Naive B cell (primary cell): ENCODE measurements around the gene EXOC4. TPM values are rescaled to one million over a fixed set of nuclear protein-coding genes. Genes with fewer than 3 reads are reported as not detected.
A peak's percentile ranks its signal among the peaks of the same experiment; 100 is the strongest.

Source experiments
- ATAC-seq, 2 donors: fragments of 150-1000 bp; cut with Tn5 transposase; 2 replicates each; pipeline ENCODE4 v1.10.0; 2021; ENCODE audit warnings: low read depth in 2 of 2, mild to moderate bottlenecking in 2 of 2, moderate library complexity in 2 of 2
- DNase-seq: peaks from one replicate; pipeline ENCODE4 v3.0.0; 2022
- H3K27ac Mint-ChIP-seq, 6 donors: one replicate each; pipeline ENCODE4 v1.8.0; 2020 to 2022; ENCODE audit warnings: mild to moderate bottlenecking in 6 of 6, mixed read lengths in 6 of 6, moderate library complexity in 5 of 6, inconsistent platforms in 2 of 6
- H3K27me3 Mint-ChIP-seq, 3 donors: one replicate each; pipeline ENCODE4 v1.8.0; 2021 to 2022; ENCODE audit warnings: mixed read lengths in 3 of 3, mild to moderate bottlenecking in 1 of 3
- H3K36me3 Mint-ChIP-seq, 2 donors: one replicate each; pipeline ENCODE4 v1.8.0; 2020 to 2022; ENCODE audit warnings: mixed read lengths in 2 of 2, inconsistent platforms in 1 of 2, mild to moderate bottlenecking in 1 of 2
- H3K4me1 Mint-ChIP-seq, 3 donors: one replicate each; pipeline ENCODE4 v1.8.0; 2020 to 2022; ENCODE audit warnings: mixed read lengths in 3 of 3, inconsistent platforms in 1 of 3, mild to moderate bottlenecking in 1 of 3, moderate library complexity in 1 of 3
- H3K4me3 Mint-ChIP-seq, 8 donors: one replicate each; pipeline ENCODE4 v1.8.0; 2020 to 2022; ENCODE audit warnings: mild to moderate bottlenecking in 8 of 8, mixed read lengths in 8 of 8, moderate library complexity in 8 of 8, inconsistent platforms in 2 of 8
- H3K9me3 Mint-ChIP-seq, 7 donors: one replicate each; pipeline ENCODE4 v1.8.0; 2020 to 2022; ENCODE audit warnings: mixed read lengths in 7 of 7, mild to moderate bottlenecking in 5 of 7, inconsistent platforms in 2 of 7, moderate library complexity in 1 of 7
- polyA plus RNA-seq, 6 donors: library from polyadenylated mRNA; unstranded; fragments of 300-500 nt; fragmentation: Illumina TruSeq; gene quantifications; one replicate each; pipeline ENCODE4 v1.2.3, GENCODE V29; 2021; ENCODE audit warnings: low read depth in 6 of 6

Gene EXOC4
- polyA plus RNA-seq, 6 donors from 2014 or later, result 39.9 to 59.7 (median 47.2) TPM

DNA sequence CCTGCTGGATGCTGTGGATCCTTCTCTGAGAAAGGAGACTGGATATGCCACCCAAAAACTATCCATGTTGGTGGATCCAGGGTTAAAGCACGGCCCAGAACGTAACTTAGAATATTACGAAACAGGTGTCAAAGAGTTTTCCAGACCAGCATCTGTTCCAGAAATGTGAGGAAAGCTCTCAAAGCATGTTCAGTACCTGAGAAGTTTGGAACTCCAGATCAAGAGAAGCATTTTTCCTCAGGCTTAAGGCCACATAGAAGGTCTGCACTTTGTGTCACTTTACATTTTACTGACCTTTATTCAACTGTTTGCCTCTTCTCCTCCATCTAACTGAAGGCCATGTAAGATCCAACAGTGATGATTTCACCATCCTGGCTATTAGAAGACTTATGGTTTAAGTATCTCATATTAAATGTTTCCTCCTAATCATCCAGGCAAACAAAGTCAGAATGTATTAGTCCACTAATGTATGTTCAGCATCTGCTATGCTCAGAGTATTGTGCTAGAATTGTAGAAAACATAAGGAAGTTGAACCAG, 533.6 kb downstream of the EXOC4 start:
- Mint-ChIP-seq H3K9me3 (no peaks in the 10 kb centered on the region), H3K4me1 (peaks cover 0 to 4% (median 0%) of the 10 kb centered on the region in 3 donors), H3K4me3 (no peak overlapping the region), H3K27ac (no peak overlapping the region), H3K27me3 (no peaks in the 10 kb centered on the region), H3K36me3 (peaks cover 7 to 19% of the 10 kb centered on the region in 2 donors)
- no peak for DNase-seq
- ATAC-seq, result no peak

DNA sequence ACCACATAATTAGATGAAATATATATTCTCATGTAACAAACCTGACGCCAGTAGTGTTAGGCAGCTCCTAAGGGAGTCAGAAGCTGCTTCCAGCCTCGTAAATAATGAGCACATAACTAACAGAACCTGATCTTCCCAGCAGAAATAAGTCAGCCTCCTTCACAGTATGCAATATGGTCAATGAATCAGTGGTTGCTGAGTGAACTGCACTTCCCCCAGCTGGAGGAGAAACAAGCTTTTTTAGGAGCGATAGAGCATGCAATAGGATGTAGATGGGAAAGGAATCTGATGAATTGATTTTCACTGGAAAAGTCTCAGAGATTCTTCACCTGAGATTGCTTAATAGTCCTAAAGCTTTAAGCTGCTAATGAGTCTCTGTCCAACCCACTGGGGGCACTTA, 537.1 kb downstream of the EXOC4 start:
- Mint-ChIP-seq H3K4me1 (peaks cover 0 to 4% (median 0%) of the 10 kb centered on the region in 3 donors), H3K36me3 (peaks cover 0 to 19% of the 10 kb centered on the region in 2 donors), H3K9me3 (no peaks in the 10 kb centered on the region), H3K4me3 (no peak overlapping the region), H3K27ac (no peak overlapping the region), H3K27me3 (no peaks in the 10 kb centered on the region)
- ATAC-seq (no peak), DNase-seq (no peak)

- peaks cover 0 to 4% (median 0%) of the 10 kb centered on the region in 3 donors for H3K4me1 Mint-ChIP-seq
- H3K27me3 Mint-ChIP-seq, result no peaks in the 10 kb centered on the region
- H3K9me3 Mint-ChIP-seq, result no peaks in the 10 kb centered on the region
- H3K27ac Mint-ChIP-seq, result no peak overlapping the region
- DNase-seq, result no peak
- no peak overlapping the region for H3K4me3 Mint-ChIP-seq
- H3K36me3 Mint-ChIP-seq, result peaks cover 0 to 19% of the 10 kb centered on the region in 2 donors
- no peak for ATAC-seq
These were observed 538.0 kb downstream of the EXOC4 start for GRCh38 chr7:133790911-133791310.

GRCh38 chr7:133794479-133794878, 541.6 kb downstream of the EXOC4 start:
- no peak overlapping the region for H3K27ac Mint-ChIP-seq
- H3K4me3 Mint-ChIP-seq, result no peak overlapping the region
- DNase-seq (no peak), ATAC-seq (no peak)
- H3K9me3 Mint-ChIP-seq, result no peaks in the 10 kb centered on the region
- no peaks in the 10 kb centered on the region for H3K4me1 Mint-ChIP-seq
- peaks cover 0 to 1% of the 10 kb centered on the region in 2 donors for H3K36me3 Mint-ChIP-seq
- H3K27me3 Mint-ChIP-seq, result no peaks in the 10 kb centered on the region

- H3K4me3 Mint-ChIP-seq, result no peak overlapping the region
- no peaks in the 10 kb centered on the region for H3K27me3 Mint-ChIP-seq
- no peak overlapping the region for H3K27ac Mint-ChIP-seq
- ATAC-seq (no peak), DNase-seq (no peak)
- H3K4me1 Mint-ChIP-seq, result no peaks in the 10 kb centered on the region
- no peaks in the 10 kb centered on the region for H3K36me3 Mint-ChIP-seq
- no peaks in the 10 kb centered on the region for H3K9me3 Mint-ChIP-seq
These were observed 542.3 kb downstream of the EXOC4 start for GRCh38 chr7:133795068-133795665.

DNA sequence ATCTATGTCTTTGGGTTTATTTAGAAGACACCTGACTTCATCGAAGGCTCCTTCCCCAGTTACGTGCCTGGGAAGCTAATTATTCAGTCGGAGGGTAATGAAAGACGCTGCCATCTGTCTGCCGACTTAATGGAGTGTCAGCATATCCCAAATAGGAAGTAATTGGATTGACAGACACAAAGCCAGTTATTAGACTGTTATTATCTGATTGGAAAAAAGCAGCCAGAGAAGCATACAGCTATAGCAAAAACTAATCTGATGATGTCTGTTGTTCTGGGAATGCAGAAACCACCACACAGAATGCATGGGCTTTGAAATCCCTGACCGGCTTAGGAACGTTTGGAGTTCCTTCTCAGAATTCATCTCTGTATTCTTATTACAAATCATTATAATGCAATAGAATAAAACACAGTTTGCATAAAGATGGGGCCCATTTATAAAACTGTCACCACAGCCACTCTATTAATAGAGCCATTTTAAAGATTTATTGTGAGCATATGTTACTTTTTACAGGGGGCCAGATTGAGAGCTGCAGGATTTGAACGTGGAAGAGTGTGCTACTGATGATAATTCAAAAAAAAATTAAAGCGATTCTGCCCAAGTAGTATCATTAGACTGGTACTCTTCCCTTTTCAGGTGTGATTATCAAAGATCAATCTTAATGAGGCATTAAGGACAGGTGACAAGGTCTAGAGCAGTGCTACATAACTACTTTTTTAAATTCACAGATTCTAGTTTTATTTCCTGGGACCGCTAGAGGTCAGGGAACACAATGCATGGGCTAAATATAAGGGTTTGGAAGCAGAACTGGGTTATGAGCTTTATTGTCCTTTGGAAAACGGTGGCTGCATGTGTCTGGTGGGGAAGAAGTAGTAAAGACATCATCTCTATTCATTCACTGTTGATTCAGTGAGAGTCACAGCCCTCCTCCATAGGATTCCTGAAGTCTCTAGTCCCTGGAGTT, 544.2 kb downstream of the EXOC4 start:
- no peaks in the 10 kb centered on the region for H3K9me3 Mint-ChIP-seq
- H3K36me3 Mint-ChIP-seq, result no peaks in the 10 kb centered on the region
- H3K4me3 Mint-ChIP-seq, result no peak overlapping the region
- H3K27me3 Mint-ChIP-seq, result no peaks in the 10 kb centered on the region
- no peak overlapping the region for H3K27ac Mint-ChIP-seq
- H3K4me1 Mint-ChIP-seq, result no peaks in the 10 kb centered on the region
- ATAC-seq, result no peak
- DNase-seq, result no peak

DNA sequence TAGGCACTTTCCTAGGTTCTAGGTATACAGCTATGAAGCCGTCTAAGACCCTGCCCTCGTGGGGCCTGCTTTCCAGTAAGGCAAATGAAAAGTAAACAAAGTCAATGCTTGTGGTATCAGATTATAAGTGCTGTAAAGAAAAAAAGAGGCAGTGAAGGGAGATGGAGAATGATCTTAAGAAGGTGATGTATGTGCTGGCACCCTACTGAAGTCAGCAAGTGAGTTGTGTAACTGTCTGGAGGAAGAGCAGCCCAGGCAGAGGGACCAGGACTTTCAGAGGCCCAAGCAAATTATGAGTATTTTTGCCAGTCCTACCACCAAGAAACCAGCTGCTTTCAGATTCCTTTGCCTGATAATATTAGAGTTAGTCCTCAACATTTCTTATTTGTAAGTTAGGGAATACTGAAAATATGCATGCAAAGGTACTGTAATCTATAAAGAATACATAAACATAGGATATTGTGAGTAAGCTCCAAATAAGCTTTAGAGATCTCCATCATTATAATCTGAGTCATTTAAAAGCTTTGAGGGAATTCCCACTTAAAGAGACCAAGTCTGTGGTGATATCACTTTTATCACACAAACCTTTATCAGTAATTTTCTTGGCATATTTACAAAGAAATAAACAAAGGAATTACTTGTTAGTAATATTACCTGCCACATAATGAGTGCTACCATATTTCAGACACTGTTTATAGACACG, 545.1 kb downstream of the EXOC4 start:
- Mint-ChIP-seq H3K36me3 (no peaks in the 10 kb centered on the region), H3K4me1 (no peaks in the 10 kb centered on the region), H3K4me3 (no peak overlapping the region), H3K9me3 (no peaks in the 10 kb centered on the region), H3K27ac (no peak overlapping the region), H3K27me3 (no peaks in the 10 kb centered on the region)
- no peak for ATAC-seq
- no peak for DNase-seq

- ATAC-seq (no peak), DNase-seq (no peak)
- Mint-ChIP-seq H3K4me1 (no peaks in the 10 kb centered on the region), H3K36me3 (no peaks in the 10 kb centered on the region), H3K27me3 (no peaks in the 10 kb centered on the region), H3K27ac (peak overlapping the region in 1 of 6 donors; percentile 54), H3K9me3 (no peaks in the 10 kb centered on the region), H3K4me3 (no peak overlapping the region)
These were observed 548.5 kb downstream of the EXOC4 start for GRCh38 chr7:133801341-133801740.

GRCh38 chr7:133804127-133804526, 551.2 kb downstream of the EXOC4 start:
- Mint-ChIP-seq H3K4me3 (no peak overlapping the region), H3K27me3 (no peaks in the 10 kb centered on the region), H3K27ac (no peak overlapping the region), H3K9me3 (no peaks in the 10 kb centered on the region), H3K36me3 (no peaks in the 10 kb centered on the region), H3K4me1 (no peaks in the 10 kb centered on the region)
- no peak for DNase-seq
- no peak for ATAC-seq

- H3K4me3 Mint-ChIP-seq, result no peak overlapping the region
- no peaks in the 10 kb centered on the region for H3K36me3 Mint-ChIP-seq
- H3K27me3 Mint-ChIP-seq, result no peaks in the 10 kb centered on the region
- ATAC-seq (no peak), DNase-seq (no peak)
- H3K9me3 Mint-ChIP-seq, result no peaks in the 10 kb centered on the region
- H3K4me1 Mint-ChIP-seq, result no peaks in the 10 kb centered on the region
- peak overlapping the region in 1 of 6 donors; percentile 3 for H3K27ac Mint-ChIP-seq
These were observed 552.5 kb downstream of the EXOC4 start for GRCh38 chr7:133805426-133805825.

DNA sequence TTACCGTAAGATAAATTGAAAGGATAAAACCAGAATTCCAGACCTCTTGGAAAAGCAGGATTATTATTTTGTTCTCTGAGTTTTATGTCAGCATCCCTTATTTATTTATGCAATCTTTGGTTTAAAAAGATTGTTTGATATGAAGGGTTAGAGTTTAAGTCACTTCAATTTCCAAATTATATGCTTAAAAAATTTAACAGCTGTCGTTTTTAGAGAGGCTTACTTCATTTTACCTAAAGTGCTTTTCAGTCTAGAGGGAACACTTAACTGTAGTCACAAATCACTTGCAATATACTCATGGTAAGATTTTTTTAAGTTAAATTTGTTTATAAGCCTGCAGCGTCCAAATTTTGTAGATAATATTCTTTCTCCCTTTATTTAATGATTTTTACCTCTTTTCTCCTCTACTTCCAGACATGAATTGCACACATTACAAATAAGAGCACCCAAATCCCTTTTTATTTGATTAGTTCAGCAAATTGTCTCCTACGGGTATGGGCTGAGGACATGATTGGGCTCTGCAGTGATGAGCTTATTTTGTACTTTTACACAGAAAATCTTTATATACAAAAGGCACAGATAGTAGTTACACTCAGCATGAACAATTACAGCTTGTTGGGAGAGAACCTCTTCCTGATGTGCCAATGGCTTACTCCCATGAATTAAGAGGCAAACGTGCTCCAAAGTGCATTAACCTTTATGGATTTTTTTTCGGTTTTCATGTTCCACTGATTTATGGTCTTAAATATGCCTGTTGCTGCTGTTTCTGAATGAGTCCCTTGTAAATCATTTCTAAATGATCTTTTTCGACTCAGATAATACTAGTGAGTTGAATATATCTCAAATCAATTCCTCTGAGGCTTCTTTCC, 555.0 kb downstream of the EXOC4 start:
- H3K27me3 Mint-ChIP-seq, result no peaks in the 10 kb centered on the region
- no peak for DNase-seq
- no peak overlapping the region for H3K27ac Mint-ChIP-seq
- no peaks in the 10 kb centered on the region for H3K9me3 Mint-ChIP-seq
- no peak for ATAC-seq
- no peak overlapping the region for H3K4me3 Mint-ChIP-seq
- no peaks in the 10 kb centered on the region for H3K4me1 Mint-ChIP-seq
- H3K36me3 Mint-ChIP-seq, result peaks cover 0 to 2% of the 10 kb centered on the region in 2 donors

GRCh38 chr7:133808493-133808866, 555.6 kb downstream of the EXOC4 start:
- H3K27me3 Mint-ChIP-seq, result no peaks in the 10 kb centered on the region
- H3K27ac Mint-ChIP-seq, result peak overlapping the region in 2 of 6 donors; percentile 2 to 10
- no peak for DNase-seq
- no peaks in the 10 kb centered on the region for H3K4me1 Mint-ChIP-seq
- peaks cover 0 to 4% of the 10 kb centered on the region in 2 donors for H3K36me3 Mint-ChIP-seq
- H3K9me3 Mint-ChIP-seq, result no peaks in the 10 kb centered on the region
- ATAC-seq, result no peak
- H3K4me3 Mint-ChIP-seq, result no peak overlapping the region

GRCh38 chr7:133812877-133813276, 560.0 kb downstream of the EXOC4 start:
- DNase-seq (no peak), ATAC-seq (no peak)
- H3K27ac Mint-ChIP-seq, result no peak overlapping the region
- no peaks in the 10 kb centered on the region for H3K9me3 Mint-ChIP-seq
- H3K4me3 Mint-ChIP-seq, result no peak overlapping the region
- H3K27me3 Mint-ChIP-seq, result no peaks in the 10 kb centered on the region
- no peaks in the 10 kb centered on the region for H3K4me1 Mint-ChIP-seq
- peaks cover 9 to 10% of the 10 kb centered on the region in 2 donors for H3K36me3 Mint-ChIP-seq
